Limb (tissue), 2 donors: Measurements from ENCODE around the gene KLF18.
"Not testable (repeated sequence)": the region's sequence is repeated elsewhere in the genome, so short reads cannot be mapped to it uniquely, and the experiment has no call there.

Source experiments
- DNase-seq, 2 donors: peaks; one replicate each; pipeline ENCODE4 v3.0.0-alpha.2; 2016; ENCODE audit errors: extremely low spot score in 2 of 2

Gene KLF18

DNA sequence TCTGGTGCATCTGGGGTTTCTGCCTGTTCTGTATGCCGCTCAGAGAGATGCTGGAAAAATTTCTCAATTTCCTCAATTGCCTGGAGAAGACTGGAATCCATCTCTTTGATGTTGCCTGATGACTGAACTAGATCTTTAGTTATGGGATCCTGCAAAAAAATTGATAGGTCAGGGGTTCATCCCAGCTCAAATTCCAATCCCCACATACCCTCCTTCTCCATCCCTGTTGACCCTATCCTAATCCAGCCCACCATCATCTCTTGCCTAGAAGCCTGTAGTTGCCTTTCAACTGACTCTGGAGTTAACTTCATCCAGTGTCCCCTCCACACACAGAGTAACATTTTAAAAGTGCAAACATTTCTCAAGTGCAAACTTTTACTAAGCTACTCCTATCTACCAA lies at the start of gene KLF18:
Gene KLF18, minus strand, starts transcription at position 101 of the 400 bp plus-strand sequence. Its CDS starts 0 bp downstream, at position 101.
- no peak for DNase-seq

GRCh38 chr1:44174630-44175029 lies 33.2 kb upstream of the KLF18 start:
- no peak for DNase-seq

DNA sequence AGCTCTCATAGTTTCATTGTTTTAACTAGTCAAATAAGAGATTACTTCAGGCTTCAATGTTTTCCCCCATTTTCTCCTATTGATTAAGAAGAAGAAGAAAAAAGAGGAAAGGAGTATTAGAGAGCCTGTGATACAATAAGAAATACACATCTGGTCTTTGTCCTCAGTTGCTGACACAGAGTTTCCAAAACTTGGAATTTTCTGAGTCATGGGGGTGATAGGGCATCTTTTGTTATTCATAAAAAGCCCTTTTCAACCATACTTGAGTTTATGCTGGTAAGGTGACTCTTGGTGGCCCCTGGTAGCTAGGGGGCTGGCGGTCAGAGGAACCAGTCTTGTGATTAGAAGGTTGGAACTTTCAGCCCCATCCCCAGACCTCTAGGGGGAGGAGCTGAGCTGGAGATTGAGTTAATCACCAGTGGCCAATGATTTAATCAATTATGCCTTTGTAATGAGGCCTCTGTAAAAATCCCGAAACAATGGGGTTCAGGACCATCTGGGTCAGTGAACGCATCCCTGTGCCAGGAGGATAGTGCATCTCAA lies 28.9 kb upstream of the KLF18 start:
- no peak for DNase-seq

GRCh38 chr1:44168520-44169098 lies 27.2 kb upstream of the KLF18 start:
- DNase-seq, result no peak

DNA sequence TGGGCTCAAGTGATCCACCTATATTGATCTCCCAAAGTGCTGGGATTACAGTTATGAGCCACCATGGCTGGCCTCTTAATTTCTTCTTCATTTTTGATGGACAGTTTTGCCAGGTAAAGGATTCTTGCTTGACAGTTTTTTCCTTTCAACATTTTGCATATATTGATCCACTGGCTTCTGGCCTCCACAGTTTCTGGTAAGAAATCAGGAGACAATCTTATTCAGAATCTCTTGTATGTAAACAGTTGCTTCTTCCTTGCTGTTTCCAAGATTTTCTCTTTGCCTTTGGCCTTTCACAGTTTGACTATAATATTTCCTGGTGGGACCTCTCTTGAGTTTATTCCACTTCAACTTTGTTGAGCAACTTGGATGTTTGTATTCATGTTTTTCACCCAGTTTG lies 20.1 kb upstream of the KLF18 start:
- DNase-seq, result no peak

- no peak for DNase-seq
Observed at GRCh38 chr1:44158871-44159270, 17.4 kb upstream of the KLF18 start.

GRCh38 chr1:44157903-44158302 lies 16.5 kb upstream of the KLF18 start:
- DNase-seq, result no peak

GRCh38 chr1:44154049-44154448 lies 12.6 kb upstream of the KLF18 start:
- no peak for DNase-seq

DNA sequence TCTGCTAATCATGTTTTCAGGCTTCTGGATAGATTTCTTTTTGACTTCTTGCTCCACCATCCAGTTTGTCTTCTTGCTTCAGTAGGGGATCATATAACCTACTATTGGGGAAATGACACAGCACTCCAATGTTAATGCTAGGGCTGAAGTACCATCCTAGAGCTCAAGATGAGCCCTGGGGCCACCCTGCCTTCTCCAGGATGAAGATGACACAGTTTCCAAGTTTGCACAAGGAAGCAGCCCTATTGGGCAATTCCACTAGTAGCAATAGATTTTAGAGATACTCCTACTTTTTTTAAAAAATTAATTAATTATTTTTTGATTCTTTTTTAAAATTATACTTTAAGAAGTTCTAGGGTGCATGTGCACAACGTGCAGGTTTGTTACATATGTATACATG lies 11.3 kb upstream of the KLF18 start:
- no peak for DNase-seq

DNA sequence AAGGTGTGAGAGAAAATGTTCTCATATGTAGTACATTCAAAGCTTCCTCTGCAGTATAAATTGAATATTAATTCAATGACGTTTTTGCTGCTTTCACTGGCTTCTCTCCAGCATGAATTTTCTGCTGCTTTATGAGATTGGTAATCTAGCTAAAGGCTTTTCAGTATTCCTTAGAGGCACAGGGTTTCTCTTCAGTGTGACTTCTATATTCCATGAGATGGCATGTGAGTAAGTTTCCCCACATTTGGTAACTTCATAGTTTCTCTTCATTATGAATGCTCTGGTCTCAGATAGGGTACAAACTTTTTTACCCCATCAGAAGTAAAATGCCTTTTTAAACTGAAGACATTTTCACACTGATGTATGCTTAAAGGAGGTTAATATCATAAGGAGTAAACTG lies 10.4 kb upstream of the KLF18 start:
- no peak for DNase-seq

DNA sequence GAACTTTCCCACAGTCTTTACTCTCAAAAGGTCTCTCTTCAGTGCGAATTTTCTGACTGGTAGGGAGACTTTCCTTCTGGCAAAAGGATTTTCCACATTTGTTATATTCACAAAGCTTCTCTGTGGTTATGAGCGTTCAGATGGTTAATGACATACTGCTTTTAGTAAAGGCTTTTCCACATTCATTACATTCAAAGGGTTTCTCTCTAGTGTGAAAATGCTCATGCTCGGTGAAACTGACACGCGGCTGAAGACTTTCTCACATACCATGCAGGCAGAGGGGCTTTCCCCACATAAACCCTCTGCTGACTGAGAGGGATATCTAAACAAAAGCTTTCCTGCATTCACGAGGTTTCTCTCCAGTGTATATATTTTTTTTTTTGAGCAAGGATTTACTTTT lies 9.9 kb upstream of the KLF18 start:
- no peak for DNase-seq

DNA sequence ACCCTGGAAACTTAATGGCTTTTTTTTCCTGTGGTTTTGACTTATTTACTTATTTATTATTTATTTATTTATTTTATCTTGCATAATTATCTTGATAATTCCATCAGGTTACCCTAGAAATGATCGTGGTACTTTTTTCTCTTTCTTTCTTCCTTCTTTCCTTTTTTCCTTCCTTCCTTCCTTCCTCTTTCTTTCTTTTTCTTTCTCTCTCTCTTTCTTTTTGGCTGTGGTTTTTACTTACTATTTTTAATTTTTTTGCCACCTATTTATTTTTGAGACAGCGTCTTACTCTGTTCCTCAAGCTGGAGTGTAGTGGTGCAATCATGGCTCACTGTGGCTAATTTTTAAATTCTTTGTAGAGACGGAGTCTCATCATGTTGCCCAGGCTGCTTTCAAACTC lies 6.2 kb upstream of the KLF18 start:
- DNase-seq, result no peak

- DNase-seq, result no peak
Observed at GRCh38 chr1:44146536-44147361, 5.3 kb upstream of the KLF18 start.

GRCh38 chr1:44144962-44145756 lies 3.7 kb upstream of the KLF18 start:
- DNase-seq, result no peak

DNA sequence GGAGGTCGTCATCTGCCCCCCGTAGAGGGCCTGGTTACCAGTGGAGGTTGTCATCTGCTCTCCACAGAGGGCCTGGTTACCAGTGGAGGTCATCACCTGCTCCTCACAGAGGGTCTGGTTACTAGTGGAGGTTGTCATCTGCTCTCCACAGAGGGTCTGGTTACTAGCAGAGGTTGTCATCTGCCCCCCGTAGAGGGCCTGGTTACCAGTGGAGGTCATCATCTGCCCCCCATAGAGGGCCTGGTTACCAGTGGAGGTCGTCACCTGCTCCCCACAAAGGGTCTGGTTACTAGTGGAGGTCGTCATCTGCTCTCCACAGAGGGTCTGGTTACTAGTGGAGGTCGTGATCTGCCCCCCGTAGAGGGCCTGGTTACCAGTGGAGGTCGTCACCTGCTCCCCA lies 1.9 kb downstream of the KLF18 start:
- DNase-seq, result not testable (repeated sequence)

DNA sequence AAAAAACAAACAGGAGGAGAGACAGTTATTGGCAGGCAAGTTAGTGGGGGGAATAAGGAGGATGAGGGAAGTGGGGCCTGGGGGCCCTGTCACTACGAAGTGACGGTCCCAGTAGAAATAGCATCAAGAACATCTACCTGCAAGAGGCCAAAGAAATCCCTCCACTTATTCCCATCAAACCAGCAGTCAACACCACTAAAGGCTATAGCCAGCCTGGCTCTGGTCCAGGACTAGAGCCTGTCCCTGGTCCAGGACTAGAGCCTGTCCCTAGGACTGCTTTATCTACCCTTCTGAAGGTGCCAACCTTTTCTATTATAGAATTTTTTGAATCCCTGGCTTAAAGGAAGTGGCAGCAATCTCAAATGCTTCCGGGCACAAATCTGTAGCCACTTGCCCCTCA lies 3.2 kb downstream of the KLF18 start:
- DNase-seq, result no peak

DNA sequence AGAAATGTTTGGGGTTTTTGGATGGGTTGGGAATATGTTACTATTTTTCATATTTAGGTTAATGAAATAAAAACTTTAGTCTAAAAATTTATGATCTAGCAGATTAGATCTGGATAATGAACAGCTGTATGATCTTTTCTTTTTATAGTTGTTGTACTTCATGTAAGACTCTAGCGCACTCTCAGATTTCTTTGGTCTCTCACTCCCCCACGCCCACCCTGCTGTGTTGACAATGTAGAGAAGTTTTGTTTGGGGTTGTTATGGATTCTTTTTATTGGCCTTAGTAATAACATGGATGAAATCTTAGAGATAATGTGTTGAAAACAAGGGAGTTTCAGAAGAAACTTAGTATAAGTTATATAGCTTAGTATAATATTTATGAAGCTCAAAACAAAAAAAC lies 5.5 kb downstream of the KLF18 start:
- DNase-seq, result no peak

DNA sequence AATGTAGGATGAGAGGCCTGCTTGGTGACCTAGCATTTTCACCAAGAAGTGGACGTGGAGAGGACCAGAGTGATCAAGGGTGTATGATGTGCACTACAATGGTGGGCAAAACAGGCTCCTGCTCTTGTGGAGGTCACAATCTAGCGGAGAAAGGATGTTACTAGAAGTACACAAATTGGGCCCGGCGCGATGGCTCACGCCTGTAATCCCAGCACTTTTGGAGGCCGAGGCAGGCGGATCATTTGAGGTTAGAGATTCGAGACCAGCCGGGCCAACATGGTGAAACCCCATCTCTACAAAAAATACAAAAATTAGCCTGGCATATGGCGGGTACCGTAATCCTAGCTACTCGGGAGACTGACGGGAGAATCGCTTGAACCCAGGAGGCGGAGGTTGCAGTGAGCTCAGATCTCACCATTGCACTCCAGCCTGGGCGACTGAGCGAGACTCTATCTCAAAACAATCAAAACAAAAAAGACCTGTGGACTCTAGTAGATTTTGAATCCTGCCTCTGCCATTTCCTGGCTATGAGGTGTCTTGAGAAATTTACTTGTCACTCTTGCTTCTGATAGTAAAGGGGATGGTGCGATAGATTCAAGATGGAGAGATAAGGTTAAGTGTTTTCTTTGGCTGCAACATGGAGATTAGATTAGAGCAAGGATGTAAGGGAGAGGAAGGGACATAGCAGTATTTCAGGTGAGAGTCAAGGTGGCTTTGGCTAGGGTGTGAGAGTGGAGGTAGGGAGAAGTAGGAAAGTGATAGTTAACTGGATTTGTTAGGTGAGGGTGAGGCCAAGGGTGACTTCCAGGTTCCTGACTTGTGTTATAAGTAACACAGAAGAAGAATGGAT lies 7.1 kb downstream of the KLF18 start:
- DNase-seq, result no peak

DNA sequence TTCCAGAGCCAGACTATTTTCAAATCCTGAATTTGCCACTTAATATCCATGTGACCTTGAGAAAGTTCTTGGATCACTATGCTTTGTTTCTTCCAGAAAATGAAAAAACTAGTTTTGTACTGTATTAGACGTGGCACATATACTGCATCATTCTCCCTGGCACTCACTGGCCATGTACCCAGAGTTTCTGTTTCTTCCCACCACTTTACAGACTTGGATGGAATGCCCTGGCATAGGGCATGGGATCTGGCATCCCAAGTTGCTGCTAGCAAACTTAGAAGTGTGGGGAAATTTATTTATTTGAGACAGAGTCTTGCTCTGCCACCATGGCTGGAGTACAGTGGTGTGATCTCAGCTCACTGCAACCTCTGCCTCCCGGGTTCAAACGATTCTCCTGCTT lies 10.0 kb downstream of the KLF18 start:
- DNase-seq, result no peak

DNA sequence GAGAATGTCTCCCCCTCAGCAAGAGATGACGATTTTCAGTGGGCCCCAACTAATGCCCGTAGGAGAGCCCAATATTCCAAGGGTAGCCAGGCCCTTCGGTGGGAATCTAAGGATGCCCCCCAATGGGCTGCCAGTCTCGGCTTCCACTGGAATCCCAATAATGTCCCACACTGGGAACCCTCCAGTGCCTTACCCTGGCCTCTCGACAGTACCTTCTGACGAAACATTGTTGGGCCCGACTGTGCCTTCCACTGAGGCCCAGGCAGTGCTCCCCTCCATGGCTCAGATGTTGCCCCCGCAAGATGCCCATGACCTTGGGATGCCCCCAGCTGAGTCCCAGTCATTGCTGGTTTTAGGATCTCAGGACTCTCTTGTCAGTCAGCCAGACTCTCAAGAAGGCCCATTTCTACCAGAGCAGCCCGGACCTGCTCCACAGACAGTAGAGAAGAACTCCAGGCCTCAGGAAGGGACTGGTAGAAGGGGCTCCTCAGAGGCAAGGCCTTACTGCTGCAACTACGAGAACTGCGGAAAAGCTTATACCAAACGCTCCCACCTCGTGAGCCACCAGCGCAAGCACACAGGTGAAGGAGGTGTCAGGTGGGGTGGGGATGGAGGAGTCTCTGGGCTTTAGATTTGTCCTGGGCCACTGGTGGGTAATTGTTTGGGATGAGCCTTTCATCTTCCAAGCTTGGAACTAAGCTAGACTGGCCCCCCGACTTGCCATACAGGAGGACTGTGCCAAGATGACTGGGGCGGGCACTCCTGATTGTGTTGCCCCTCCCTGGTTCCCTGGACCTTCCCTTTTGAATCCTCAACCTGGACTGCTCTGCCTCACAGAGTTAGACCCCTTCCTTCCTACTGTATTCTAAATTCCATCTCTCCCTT lies 11.6 kb downstream of the KLF18 start:
- DNase-seq, result no peak
